ENCODE data around the gene STXBP1.

DNA sequence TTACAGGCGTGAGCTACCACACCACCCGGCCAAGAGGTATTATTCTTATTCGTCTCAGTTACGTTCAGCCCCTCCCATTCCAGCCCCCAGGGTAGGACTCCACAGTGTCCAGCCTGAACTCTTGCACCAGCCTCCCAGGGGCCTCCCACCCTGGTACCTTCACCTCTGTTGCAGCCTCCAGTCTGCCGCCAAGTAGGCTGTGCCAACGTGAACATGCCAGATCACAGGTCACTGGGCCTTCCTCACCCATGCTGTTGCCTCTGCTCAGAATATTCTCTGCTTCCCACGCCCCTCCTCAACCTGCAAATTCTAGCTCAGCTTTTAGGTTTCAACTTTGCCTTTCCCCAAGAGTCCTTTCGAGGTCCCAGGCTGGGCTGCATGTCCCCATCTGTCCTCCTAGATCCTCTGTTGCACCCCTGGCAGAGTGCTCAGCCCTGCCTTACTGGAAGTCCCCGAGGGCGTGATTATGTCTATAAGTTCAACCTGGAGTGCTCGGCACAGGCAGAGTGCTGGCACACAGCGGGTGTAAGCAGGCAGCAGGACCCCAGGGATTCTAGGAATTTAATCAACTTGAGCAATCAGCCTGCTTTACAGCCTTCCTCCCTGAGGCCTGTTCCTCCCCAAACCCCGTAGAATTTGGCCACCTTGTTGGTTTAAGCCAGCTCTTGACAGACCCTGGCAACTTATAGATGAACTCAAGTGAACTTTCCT is 13.1 kb upstream of the STXBP1 start:
- TF ChIP-seq, protein P1, sequence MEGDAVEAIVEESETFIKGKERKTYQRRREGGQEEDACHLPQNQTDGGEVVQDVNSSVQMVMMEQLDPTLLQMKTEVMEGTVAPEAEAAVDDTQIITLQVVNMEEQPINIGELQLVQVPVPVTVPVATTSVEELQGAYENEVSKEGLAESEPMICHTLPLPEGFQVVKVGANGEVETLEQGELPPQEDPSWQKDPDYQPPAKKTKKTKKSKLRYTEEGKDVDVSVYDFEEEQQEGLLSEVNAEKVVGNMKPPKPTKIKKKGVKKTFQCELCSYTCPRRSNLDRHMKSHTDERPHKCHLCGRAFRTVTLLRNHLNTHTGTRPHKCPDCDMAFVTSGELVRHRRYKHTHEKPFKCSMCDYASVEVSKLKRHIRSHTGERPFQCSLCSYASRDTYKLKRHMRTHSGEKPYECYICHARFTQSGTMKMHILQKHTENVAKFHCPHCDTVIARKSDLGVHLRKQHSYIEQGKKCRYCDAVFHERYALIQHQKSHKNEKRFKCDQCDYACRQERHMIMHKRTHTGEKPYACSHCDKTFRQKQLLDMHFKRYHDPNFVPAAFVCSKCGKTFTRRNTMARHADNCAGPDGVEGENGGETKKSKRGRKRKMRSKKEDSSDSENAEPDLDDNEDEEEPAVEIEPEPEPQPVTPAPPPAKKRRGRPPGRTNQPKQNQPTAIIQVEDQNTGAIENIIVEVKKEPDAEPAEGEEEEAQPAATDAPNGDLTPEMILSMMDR (IDR thresholded peaks at IDR 0.05), result no peak
- TF ChIP-seq POLR2AphosphoS5 (IDR thresholded peaks at IDR 0.05) (no peak), POLR2A (IDR thresholded peaks at IDR 0.05) (no peak)
